GM21576 (cell line): ENCODE measurements around the gene THAP2.
"Not testable (repeated sequence)": the region's sequence is repeated elsewhere in the genome, so short reads cannot be mapped to it uniquely, and the experiment has no call there.

Experiments
- ATAC-seq: cut with Tn5 transposase; IDR thresholded peaks from one replicate; pipeline ENCODE4 v1.9.1; 2021; ENCODE audit warnings: mild to moderate bottlenecking, moderate library complexity; ENCODE audit not compliant: unreplicated experiment

Gene THAP2

DNA sequence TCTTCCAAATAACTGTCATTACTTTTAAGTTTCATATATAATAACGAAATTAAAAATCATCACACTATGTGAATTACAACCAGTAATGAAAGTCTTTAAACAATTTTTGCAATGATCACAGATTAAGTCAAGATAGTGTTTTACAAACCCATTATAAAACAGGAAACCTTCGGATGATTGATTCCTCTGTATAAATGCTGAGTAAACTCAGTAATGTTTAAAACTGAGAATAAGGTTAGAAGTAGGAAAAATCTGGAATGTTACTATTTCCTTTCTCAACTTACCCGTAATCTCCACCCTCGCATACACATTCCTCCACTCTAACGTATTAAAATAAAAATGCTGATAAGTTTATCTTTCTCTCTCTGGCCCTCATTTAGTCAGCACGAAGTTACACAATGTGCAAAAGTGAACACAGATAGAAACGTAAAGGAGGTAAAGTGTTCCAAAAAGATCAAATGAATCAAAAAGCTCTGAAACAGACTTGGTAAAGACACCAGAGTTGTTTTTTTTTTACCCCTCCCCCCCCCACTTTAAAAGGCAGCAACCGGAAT, 2.0 kb upstream of the THAP2 start:
- ATAC-seq, result no peak

DNA sequence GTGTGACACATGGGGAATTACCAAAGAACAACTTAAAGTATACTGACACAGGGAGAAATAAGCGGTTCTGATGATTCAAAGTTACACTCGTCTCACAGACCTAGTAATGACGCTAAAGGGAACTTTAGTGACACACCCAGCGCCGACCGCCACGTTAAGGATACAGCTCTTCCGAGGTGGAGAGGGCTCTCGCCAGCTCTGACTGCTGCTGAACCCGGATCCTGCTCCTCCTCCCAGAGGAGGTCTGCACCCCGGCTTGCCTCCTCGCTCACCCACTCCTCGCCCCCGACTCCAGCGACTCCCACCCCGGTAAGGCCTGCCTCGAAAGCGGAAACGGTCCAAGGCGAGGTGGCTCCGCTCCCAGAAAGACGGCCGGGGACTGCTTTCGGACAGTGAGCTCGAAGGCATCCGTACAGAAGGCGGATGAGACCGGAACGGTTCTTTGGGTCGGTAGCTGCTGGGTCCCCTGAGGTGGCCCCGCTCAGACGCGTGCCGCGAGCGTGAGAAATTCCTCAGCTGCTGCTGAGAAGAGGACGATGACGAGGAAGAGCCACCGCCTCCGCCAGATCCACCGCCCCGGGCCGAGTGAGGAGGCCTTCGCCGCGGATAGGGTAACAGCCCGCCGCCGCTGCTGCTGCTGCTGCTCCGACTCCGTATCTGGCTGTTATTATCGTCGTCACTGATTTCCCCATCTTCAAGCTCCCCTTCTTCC, 1.1 kb upstream of the THAP2 start:
- ATAC-seq, result peak; percentile 18

DNA sequence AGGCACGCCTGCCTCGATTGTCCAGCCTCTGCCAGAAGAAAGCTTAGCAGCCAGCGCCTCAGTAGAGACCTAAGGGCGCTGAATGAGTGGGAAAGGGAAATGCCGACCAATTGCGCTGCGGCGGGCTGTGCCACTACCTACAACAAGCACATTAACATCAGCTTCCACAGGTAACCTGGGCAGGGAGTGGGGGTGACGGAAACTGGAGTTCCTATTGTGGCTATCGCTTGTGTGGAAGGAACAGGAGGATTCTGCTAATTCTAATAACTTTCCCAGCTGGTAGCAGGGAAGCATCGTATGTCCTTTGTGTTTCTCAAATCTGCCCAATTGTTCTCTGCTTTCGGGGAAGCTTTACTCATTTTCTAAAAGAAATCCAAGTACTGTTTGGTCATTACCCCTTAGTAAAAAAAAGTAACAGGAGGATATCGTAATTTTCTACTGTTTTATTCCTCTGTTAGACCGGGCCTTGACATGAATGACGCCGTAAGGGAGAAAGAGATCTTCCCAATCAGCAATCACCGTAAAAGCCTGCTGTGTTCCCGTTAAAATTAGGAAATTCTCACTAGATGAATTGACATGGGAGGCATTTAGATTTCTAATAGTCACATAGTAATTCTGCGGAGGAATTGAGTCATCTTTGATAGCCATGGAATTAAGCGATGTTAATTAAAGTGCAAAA, 449 bp downstream of the THAP2 start:
- ATAC-seq, result peak; percentile 13

DNA sequence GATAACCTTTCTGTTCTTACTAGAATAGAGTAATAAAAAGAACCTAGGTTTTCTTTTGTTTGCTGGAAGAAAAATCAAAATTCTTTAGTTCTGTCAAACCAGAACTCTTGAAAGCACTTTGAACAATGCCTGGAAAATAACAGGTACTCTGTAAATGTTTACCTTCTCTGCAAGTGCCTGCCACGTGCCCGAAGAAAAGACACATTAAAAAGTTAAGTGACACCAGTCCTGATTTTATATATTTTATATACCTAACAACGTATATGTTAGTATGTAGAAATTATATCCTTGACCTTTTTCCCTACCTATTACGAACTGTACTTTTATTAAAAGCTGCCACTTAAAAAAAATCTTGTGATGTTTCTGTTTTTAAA, 976 bp downstream of the THAP2 start:
- ATAC-seq, result no peak

DNA sequence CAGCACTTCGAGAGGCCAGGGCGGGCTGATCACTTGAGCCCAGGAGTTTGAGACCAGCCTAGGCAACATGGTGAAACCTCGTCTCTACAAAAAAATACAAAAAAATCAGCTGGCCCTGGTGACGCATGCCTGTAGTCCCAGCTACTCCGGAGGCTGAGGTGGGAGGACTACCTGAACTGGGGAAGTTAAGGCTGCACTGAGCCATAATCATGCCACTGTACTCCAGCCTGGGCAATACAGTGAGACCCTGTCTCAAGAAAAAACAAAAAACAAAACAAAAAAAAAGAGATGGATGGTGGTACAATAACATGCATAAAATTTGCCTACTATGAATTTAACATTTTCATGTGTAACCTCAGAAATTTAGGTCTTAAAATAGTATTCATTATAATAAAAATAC, 2.2 kb downstream of the THAP2 start:
- no peak for ATAC-seq

DNA sequence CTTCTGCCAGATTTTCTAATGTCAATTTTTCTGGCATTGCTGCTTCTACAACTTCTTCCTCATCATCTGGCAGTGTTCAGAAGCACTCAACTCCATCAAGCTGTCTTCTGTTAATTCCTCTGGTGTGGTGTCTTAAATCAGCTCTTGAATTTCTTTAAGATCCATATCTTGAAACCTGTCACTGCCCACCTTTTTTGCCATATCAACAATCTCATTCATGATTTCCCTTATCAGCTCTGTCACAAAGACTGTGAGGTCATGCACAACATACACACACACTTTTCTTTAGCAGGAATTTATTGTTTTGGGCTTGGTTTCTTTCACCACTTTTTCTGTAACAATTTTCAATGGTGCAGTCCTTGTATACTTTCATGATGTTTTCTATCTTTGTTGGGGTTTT, 7.2 kb downstream of the THAP2 start:
- no peak for ATAC-seq

DNA sequence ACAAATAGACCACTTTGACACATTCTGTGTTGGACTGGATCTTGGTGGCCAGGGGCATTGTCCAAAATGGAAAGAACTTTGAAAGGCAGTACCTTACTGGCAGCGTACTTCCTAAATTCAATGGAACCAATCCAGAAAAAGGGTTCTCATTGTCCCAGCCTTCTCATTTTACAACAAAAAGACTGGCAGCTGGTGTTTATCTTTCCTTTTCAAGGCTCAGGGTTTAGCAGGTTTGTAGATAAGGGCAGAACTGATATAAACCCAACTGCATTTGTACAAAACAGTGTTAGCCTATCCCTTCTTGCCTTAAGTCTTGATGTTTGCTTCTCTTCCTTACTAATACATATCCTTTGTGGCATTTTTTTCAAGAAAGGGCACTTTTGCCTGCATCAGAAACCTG, 7.7 kb downstream of the THAP2 start:
- ATAC-seq, result no peak

DNA sequence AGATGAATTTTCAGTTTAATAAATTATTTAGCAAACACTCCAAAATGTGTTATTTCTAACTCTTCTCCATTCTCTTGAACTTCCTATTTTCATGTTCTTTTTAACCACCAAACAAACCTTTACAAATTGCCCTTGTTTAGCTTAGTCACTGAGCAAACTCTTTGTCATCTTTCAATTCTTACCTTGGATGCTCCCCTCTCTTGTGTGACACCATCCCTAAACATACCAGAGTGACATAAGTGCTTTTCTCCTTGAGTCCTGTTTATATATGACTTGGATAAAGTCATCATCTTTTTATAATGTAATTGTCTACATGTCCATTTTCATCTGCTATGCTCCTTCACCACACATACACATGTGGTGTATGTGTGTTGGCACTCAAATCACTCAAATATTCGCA, 18.4 kb downstream of the THAP2 start:
- ATAC-seq, result no peak

DNA sequence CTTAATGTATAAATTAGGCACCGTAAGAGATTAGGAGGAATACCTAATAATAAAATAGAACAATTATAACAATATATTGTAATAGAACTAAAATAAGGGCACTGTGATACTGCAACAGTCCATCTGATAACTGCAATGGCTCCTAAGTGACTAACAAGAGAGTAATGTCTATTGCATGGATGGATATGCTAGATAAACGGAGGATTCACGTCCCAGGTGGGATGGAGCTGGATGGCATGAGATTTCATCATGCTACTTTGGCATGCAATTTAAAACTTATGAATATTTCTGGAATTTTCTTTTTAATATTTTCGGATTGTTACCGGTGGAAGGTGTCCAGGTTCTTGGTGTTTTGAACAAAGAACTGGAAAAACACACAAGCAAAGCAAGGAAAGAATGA, 19.5 kb downstream of the THAP2 start:
- no peak for ATAC-seq

DNA sequence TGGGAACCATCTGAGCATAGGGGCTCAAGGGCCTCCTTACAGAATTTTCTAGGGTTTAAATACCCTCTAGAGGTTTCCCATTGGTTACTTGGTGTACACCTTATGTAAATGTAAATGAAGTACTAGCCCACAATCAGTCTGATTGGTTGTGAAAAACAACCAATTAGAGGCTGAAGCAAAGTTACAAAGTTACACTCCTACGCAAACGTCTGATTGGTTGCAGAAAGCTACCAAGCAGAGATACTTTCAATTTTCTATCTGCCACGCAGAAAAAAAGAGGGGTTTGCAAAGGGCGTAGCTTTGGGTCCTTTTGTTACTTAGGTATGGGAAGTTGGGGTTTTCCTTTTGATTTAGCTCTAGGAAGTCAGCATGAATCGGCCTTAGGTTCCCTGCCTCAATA, 20.0 kb downstream of the THAP2 start:
- no peak for ATAC-seq

DNA sequence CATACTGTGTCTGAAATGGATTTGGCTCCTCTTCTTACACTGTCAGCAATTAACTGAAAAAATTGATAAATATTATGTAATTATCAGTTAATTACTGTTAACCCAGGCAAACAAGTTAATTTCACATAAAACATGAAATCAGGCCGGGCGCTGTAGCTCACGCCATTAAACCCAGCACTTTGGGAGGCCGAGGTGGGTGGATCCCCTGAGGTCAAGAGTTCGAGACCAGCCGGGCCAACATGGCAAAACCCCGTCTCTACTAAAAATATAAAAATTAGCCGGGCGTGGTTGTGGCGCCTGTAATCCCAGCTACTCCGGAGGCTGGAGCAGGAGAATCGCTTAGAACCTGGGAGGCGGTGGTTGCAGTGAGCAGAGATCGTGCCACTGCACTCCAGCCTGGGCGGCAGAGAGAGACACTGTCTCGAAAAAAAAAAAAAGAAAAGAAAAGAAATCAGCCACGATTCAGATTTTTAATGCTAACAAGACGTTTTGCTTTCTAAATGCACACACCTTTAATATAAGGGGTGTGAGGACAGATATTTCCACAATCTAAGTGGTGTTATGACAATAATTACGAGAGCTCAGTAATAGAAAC, 21.3 kb downstream of the THAP2 start:
- ATAC-seq, result no peak

DNA sequence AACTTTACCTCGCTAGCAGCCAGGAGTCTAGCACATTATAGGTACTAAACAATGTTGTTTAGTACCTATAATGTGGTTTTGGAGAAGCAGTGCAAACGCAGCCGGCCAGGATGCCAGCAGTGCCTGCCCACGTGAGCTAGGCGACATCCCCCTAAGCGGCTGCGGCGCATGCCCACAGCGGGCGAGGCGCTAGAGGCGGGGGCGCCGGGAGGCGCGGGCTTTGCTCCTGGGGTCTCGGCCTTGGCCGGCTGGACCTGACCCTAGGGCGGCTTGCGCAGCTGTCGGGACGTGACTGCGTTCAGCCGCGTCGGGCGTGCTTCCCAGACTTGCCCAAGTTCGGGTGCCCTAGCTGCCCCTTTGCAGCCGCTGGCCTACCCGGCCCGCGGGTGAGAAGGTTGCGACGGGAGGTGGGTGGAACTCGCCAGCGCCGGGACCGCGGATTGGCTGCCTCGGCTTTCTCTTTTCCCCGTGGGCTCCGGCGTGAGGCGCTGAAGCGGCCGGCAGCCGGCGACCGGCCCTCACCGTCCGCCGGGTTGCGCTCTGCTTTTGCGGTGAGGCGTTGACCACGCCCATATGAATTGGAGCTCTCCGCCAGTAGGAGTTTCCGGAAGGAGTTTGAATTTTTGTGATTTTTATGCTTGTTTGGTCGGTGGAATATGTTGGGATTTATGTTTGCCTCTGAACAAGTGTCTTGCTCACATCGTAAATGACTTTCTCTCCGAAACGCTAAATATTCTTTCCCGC, 22.0 kb downstream of the THAP2 start, which contains the start of gene TMEM19:
Gene TMEM19 (plus strand): TSS at position 169 of the 744 bp plus-strand sequence. CDS start 599 bp downstream, outside the sequence.
- ATAC-seq, result peak; percentile 82

DNA sequence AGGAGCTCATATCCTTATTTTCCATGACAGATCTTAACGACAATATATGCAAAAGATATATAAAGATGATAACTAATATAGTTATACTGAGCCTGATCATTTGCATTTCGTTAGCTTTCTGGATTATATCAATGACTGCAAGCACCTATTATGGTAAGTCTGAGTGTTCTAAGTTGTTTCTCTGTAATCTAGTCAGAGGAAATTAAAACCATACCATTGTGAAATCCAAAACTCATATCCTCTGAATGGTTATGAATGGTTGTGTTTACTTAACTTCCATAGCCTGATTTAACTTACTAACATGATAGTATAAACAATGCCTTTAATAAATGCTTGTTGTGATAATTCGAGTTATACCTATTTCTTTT, 22.5 kb downstream of the THAP2 start:
- no peak for ATAC-seq

DNA sequence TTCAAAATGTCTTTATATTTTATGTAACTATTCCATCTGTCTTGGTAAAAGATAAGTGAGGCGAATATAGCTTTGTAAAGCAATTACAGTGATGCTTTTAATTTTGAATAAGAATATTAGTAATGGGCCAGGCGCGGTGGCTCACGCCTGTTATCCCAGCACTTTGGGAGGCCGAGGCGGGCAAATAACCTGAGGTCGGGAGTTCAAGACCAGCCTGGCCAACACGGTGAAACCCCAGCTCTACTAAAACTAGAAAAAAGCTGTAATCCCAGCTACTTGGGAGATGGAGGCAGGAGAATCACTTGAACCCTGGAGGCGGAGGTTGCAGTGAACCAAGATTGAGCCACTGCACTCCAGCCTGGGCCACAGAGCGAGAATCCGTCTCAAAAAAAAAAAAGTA, 23.1 kb downstream of the THAP2 start:
- ATAC-seq, result not testable (repeated sequence)

DNA sequence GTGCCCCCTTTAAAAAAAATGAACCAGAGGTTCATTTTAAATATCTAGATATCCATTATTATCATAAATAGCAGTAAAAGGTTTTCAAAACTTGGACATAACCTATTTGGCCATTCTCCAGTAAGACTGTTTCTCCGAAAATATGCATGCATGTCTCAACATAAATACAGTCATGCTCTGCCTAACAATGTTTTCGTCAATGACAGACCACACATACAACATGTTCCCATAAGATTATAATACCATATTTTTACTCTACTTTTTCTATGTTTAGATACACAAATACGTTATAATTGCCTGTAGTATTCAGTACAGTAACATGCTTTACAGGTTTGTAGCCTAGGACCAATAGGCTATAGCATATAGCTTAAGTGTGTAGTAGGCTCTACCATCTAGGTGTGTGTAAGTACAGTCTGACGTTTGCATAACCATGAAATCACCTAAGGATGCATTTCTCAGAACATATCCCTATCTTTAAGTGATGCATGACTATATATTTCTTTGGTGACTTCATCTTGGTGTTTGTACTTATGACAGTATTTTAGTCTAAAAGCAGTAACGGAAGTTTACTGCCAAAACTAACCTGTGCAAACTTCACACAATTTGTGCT, 25.0 kb downstream of the THAP2 start:
- ATAC-seq, result no peak

DNA sequence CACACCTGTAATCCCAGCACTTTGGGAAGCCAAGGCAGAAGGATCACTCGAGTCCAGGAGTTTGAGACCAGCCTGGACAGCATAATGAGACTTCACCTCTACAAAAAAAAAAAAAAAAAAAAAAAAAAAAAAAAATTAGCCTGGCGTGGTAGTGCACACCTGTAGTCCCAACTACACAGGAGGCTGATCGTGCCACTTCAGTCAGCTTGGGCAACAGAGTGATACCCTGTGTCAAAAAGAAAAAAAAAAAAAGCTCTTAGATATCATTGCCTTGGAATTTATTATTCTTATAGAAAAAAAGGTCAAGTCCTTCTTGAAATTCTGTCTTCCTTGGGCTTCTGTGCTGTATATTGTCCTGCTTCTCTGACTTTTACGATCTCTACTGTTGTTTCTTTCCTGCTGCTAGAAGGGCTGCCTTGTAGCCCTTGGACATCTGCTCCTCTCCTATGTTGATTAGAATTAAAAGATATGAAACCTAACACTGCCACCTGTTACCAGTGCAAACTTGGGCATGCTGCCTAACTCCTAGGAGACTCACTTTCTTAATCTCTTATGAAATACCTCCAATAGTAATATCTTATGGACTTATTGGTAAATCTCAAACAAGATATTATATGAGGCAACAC, 27.5 kb downstream of the THAP2 start:
- ATAC-seq, result no peak

DNA sequence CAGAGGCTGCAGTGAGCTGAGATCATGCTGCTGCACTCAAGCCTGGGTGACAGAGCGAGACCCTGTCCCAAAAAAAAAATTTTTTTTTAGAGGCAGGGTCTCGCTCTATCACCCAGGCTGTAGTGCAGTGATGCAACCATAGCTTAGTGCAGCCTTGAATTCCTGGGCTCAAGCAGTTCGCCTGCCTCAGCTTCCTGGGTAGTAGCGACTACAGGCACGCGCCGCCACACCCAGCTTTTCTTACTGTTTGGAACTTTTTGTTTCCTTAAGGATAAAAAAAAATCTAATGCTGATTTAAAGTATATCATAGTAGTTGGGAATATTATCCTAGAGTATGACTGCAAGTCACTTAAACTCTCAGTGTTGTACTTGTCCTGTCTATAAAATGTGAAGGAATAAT, 29.0 kb downstream of the THAP2 start:
- ATAC-seq, result no peak

DNA sequence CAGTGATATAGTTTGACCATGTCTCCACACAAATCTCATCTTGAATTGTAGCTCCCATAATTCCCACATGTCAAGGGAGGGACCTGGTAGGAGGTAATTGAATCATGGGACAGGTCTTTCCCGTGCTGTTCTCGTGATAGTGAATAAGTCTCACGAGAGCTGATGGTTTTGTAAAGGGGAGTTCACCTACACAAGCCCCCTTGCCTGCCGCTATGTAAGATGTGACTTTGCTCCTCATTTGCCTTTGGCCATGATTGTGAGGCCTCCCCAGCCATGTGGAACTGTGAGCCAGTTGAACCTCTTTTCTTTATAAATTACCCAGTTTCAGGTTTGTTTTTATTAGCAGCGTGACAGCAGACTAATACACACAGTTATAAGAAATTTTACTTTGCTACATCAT, 29.6 kb downstream of the THAP2 start:
- ATAC-seq, result peak; percentile 7

DNA sequence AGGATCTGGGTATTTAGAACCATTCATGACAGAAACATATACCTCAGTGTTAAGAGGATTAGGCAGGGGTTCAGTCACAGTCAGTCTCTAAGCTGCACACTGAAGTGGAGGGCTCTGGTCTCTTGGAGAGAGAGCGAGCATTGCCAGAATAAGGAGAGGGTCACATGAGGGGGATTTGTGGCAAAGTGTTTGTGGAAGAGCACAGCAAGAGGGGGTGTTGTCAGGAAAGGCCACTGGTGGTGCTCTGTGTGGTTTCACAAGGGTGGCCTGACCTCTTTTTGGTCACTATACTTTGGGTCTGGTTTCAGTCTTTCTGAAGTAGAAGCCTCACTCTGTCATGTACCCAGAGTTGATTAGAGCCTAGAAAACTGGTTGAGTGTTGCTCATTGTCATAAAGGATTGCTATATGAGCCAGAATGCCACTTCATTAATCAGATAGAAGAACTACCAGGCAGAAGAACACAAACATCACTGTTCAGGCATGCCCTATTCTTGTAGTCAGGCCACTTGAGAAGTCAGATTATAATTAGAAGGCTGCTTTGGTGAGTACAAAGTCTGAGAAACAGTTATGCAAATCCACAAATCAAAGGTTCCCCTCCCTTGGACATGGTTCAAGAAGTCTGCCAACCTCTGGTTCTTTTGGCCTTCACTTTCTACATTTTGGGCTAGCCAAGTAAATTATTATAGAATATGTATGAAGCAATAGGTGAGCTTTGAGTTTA, 30.2 kb downstream of the THAP2 start:
- peak; percentile 74 for ATAC-seq

DNA sequence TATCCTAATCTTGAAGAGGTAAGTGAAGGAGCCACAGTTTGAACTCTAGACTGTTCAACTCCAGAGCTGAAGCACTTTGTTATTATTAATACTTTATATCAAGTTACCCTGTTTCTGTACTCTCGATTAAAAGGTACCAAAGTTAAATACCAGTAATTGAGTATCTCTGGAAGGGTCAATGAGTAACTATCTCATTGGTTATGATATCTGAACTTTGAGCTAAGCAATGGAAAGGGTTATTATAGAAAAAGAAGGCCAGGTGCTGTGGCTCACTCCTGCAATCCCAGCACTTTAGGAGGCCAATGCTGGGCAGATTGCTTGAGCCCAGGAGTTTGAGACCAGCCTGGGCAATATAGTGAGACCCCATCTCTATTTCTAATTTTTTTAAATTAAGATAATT, 31.7 kb downstream of the THAP2 start:
- no peak for ATAC-seq
